SK-N-SH (cell line): ENCODE measurements around the gene BAD.

Experiments used
- CTCF ChIP-seq: fragments of 200-600 bp; sonication (generic); IDR thresholded peaks from 2 replicates; pipeline ENCODE4 v1.6.1; 2017; ENCODE audit warnings: antibody characterized with exemption, mild to moderate bottlenecking, moderate library complexity
- MEF2A ChIP-seq: IDR thresholded peaks from 2 replicates; pipeline ENCODE4 v1.4.0; 2012; ENCODE audit warnings: low read depth, borderline replicate concordance
- MXI1 ChIP-seq: IDR thresholded peaks from 2 replicates; pipeline ENCODE4 v1.6.1; 2012; ENCODE audit warnings: mild to moderate bottlenecking, low read depth, low read length, improper control_type of control experiment
- POLR2AphosphoS5 ChIP-seq: IDR thresholded peaks from 2 replicates; pipeline ENCODE4 v1.6.1; 2012; ENCODE audit warnings: low read depth, low read length
- TAF1 ChIP-seq: IDR thresholded peaks from 2 replicates; pipeline ENCODE4 v1.6.1; 2012; ENCODE audit warnings: low read depth, mild to moderate bottlenecking, low read length, moderate library complexity, borderline replicate concordance
- TCF12 ChIP-seq: IDR thresholded peaks from 2 replicates; pipeline ENCODE4 v1.4.0; 2012

GRCh38 chr11:64245401-64245796, 39.1 kb downstream of the BAD start:
- TF ChIP-seq CTCF (no peak), TAF1 (no peak), TCF12 (no peak; the same call in 1 of the 2 replicates), POLR2AphosphoS5 (no peak; the same call in 1 of the 2 replicates), MXI1 (no peak; the same call in 1 of the 2 replicates), MEF2A (no peak)
